Measurements from ENCODE around the gene DOCK10. TPM values are rescaled to one million over a fixed set of nuclear protein-coding genes. Genes with fewer than 3 reads are reported as not detected.

Gene DOCK10
- total RNA-seq, 2 experiments from 2014 or later, result 123 to 137 TPM

- Mint-ChIP-seq H3K27ac (peak overlapping the region; percentile 89), H3K4me1 (ENCODE audit: low read depth) (peaks cover 80% of the 10 kb centered on the region), H3K27me3 (ENCODE audit: low read depth) (no peaks in the 10 kb centered on the region), H3K4me3 (peak overlapping the region; percentile 59), H3K36me3 (ENCODE audit: low read depth) (peaks cover 9% of the 10 kb centered on the region), H3K9me3 (no peaks in the 10 kb centered on the region)
- CTCF ChIA-PET, result interaction anchor here (3.8 to 5.7 kb wide), 2 partner anchors 12 to 64 kb away, joined by 27 to 31 read pairs; no protein-coding TSS in a partner anchor
- intact Hi-C loops (cut with micrococcal nuclease), result loop anchor here (1.0 kb wide), 2 partner anchors 9 to 13 kb away; no protein-coding TSS in a partner anchor
- peak; percentile 53 for DNase-seq
Measured at GRCh38 chr2:224938651-224939182, 103.6 kb downstream of the DOCK10 start.

GRCh38 chr2:224937887-224938286 lies 104.4 kb downstream of the DOCK10 start:
- Mint-ChIP-seq H3K36me3 (ENCODE audit: low read depth) (peaks cover 10% of the 10 kb centered on the region), H3K4me3 (peak overlapping the region; percentile 59), H3K27ac (peak overlapping the region; percentile 89), H3K9me3 (no peaks in the 10 kb centered on the region), H3K4me1 (ENCODE audit: low read depth) (peaks cover 84% of the 10 kb centered on the region), H3K27me3 (ENCODE audit: low read depth) (no peaks in the 10 kb centered on the region)
- intact Hi-C loops (cut with micrococcal nuclease), result loop anchor here (1.0 kb wide), 2 partner anchors 9 to 13 kb away; no protein-coding TSS in a partner anchor
- no peak for DNase-seq
- CTCF ChIA-PET, result interaction anchor here (1.6 to 5.7 kb wide), 3 partner anchors 11 to 70 kb away, joined by 3 to 31 read pairs (median 27); no protein-coding TSS in a partner anchor

DNA sequence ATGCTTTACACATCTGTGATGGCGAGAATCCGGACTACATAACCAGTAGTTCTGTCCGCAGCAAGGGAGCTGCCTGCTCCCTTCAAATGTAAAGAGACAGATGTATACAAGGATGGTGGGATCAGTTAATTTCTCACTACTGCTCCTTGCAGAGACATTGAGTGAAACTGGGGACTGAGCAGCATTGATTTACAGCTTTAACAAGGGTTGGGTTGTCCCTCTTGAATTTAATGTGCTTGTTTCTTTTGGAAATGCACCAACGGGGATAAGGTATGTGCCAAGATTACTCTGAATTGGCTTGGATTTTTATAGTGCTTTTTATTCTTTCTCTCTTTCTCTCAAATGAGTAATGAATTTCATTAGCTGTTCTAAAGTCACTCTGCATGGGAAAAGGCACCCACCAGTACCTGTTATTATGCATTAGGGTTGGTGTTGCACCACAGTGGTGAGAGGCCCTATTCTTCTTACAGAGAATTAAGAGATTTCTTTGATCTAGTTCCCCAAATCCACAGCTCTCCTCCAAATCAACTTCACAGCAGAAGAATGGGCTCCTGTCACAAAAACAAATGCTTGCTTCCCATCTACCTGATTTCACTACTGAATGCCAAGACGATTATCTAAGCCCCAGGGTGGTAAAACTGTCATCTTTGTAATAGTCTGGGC lies 107.6 kb downstream of the DOCK10 start:
- Mint-ChIP-seq H3K36me3 (ENCODE audit: low read depth) (peaks cover 21% of the 10 kb centered on the region), H3K27me3 (ENCODE audit: low read depth) (no peaks in the 10 kb centered on the region), H3K4me1 (ENCODE audit: low read depth) (peaks cover 90% of the 10 kb centered on the region), H3K9me3 (no peaks in the 10 kb centered on the region), H3K27ac (peak overlapping the region; percentile 98), H3K4me3 (no peak overlapping the region)
- intact Hi-C loops (cut with micrococcal nuclease), result no loop called here
- DNase-seq, result no peak
- CTCF ChIA-PET, result interaction anchor here (1.0 to 6.3 kb wide), 3 partner anchors 10 to 67 kb away, joined by 4 to 34 read pairs (median 15); no protein-coding TSS in a partner anchor

GRCh38 chr2:224933431-224933830 lies 108.8 kb downstream of the DOCK10 start:
- no peaks in the 10 kb centered on the region for H3K9me3 Mint-ChIP-seq
- CTCF ChIA-PET, result interaction anchor here (0.7 to 6.3 kb wide), 5 partner anchors 11 to 136 kb away, joined by 3 to 34 read pairs (median 5); no protein-coding TSS in a partner anchor
- H3K4me1 Mint-ChIP-seq (ENCODE audit: low read depth), result peaks cover 95% of the 10 kb centered on the region
- H3K4me3 Mint-ChIP-seq, result peak overlapping the region; percentile 11
- intact Hi-C loops (cut with micrococcal nuclease), result no loop called here
- H3K36me3 Mint-ChIP-seq (ENCODE audit: low read depth), result peaks cover 33% of the 10 kb centered on the region
- H3K27ac Mint-ChIP-seq, result peak overlapping the region; percentile 98
- no peaks in the 10 kb centered on the region for H3K27me3 Mint-ChIP-seq (ENCODE audit: low read depth)
- DNase-seq, result no peak

- no peaks in the 10 kb centered on the region for H3K9me3 Mint-ChIP-seq
- H3K27me3 Mint-ChIP-seq (ENCODE audit: low read depth), result no peaks in the 10 kb centered on the region
- peaks cover 39% of the 10 kb centered on the region for H3K36me3 Mint-ChIP-seq (ENCODE audit: low read depth)
- H3K4me3 Mint-ChIP-seq, result no peak overlapping the region
- intact Hi-C loops (cut with micrococcal nuclease), result no loop called here
- no peak for DNase-seq
- peaks cover 95% of the 10 kb centered on the region for H3K4me1 Mint-ChIP-seq (ENCODE audit: low read depth)
- H3K27ac Mint-ChIP-seq, result peak overlapping the region; percentile 98
- CTCF ChIA-PET, result interaction anchor here (0.7 to 6.3 kb wide), 6 partner anchors 12 to 137 kb away, joined by 3 to 34 read pairs (median 5); no protein-coding TSS in a partner anchor
Measured at GRCh38 chr2:224932522-224932921, 109.7 kb downstream of the DOCK10 start.

DNA sequence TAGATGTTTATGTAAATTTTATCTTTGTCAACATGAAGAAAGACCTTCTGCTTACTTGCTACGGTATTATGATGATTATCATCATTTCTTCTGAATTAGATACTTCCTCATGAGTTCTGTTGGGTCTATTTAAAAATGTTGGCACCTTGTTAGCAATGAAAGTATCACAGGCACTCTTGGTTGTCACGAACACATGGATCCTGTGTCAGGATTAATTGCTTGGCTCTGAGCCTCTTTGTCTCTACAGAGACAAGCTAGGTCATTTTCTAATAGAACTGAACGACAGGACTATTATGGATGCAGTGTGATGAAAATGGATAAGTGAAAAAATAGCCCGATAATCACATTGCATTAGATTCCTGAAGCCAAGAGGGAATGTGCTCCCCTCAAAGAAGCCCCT lies 110.3 kb downstream of the DOCK10 start:
- H3K9me3 Mint-ChIP-seq, result no peaks in the 10 kb centered on the region
- CTCF ChIA-PET, result interaction anchor here (0.7 to 6.3 kb wide), 4 partner anchors 20 to 108 kb away, joined by 3 to 34 read pairs (median 5); no protein-coding TSS in a partner anchor
- peaks cover 96% of the 10 kb centered on the region for H3K4me1 Mint-ChIP-seq (ENCODE audit: low read depth)
- DNase-seq, result no peak
- H3K36me3 Mint-ChIP-seq (ENCODE audit: low read depth), result peaks cover 44% of the 10 kb centered on the region
- no peak overlapping the region for H3K4me3 Mint-ChIP-seq
- no peaks in the 10 kb centered on the region for H3K27me3 Mint-ChIP-seq (ENCODE audit: low read depth)
- intact Hi-C loops (cut with micrococcal nuclease), result loop anchor here (1.0 kb wide), 1 partner anchor 70 kb away; no protein-coding TSS in a partner anchor
- H3K27ac Mint-ChIP-seq, result peak overlapping the region; percentile 98

GRCh38 chr2:224930990-224931389 lies 111.3 kb downstream of the DOCK10 start:
- CTCF ChIA-PET, result interaction anchor here (1.2 to 7.1 kb wide), 3 partner anchors 9 to 71 kb away, joined by 3 to 66 read pairs (median 34); no protein-coding TSS in a partner anchor
- Mint-ChIP-seq H3K4me3 (peak overlapping the region; percentile 14), H3K27me3 (ENCODE audit: low read depth) (no peaks in the 10 kb centered on the region), H3K27ac (peak overlapping the region; percentile 98), H3K9me3 (no peaks in the 10 kb centered on the region), H3K4me1 (ENCODE audit: low read depth) (peaks cover 98% of the 10 kb centered on the region), H3K36me3 (ENCODE audit: low read depth) (peaks cover 48% of the 10 kb centered on the region)
- intact Hi-C loops (cut with micrococcal nuclease), result loop anchor here (1.0 kb wide), 1 partner anchor 71 kb away; no protein-coding TSS in a partner anchor
- DNase-seq, result no peak

GRCh38 chr2:224930124-224930523 lies 112.1 kb downstream of the DOCK10 start:
- Mint-ChIP-seq H3K9me3 (no peaks in the 10 kb centered on the region), H3K36me3 (ENCODE audit: low read depth) (peaks cover 50% of the 10 kb centered on the region), H3K27ac (peak overlapping the region; percentile 98), H3K4me1 (ENCODE audit: low read depth) (peaks cover 99% of the 10 kb centered on the region), H3K4me3 (peak overlapping the region; percentile 14), H3K27me3 (ENCODE audit: low read depth) (no peaks in the 10 kb centered on the region)
- intact Hi-C loops (cut with micrococcal nuclease), result no loop called here
- CTCF ChIA-PET, result interaction anchor here (0.6 to 7.1 kb wide), 5 partner anchors 8 to 99 kb away, joined by 3 to 66 read pairs (median 6); no protein-coding TSS in a partner anchor
- no peak for DNase-seq

- CTCF ChIA-PET, result interaction anchor here (0.7 to 7.1 kb wide), 3 partner anchors 15 to 98 kb away, joined by 3 to 66 read pairs (median 26); no protein-coding TSS in a partner anchor
- H3K9me3 Mint-ChIP-seq, result no peaks in the 10 kb centered on the region
- H3K36me3 Mint-ChIP-seq (ENCODE audit: low read depth), result peaks cover 54% of the 10 kb centered on the region
- no peaks in the 10 kb centered on the region for H3K27me3 Mint-ChIP-seq (ENCODE audit: low read depth)
- peak overlapping the region; percentile 98 for H3K27ac Mint-ChIP-seq
- no peak overlapping the region for H3K4me3 Mint-ChIP-seq
- DNase-seq, result no peak
- intact Hi-C loops (cut with micrococcal nuclease), result loop anchor here (5.0 kb wide), 7 partner anchors 407 to 1908 kb away; partner anchors contain the start of genes MRPL44 and RHBDD1
- peaks cover 98% of the 10 kb centered on the region for H3K4me1 Mint-ChIP-seq (ENCODE audit: low read depth)
Measured at GRCh38 chr2:224929512-224929911, 112.8 kb downstream of the DOCK10 start.

DNA sequence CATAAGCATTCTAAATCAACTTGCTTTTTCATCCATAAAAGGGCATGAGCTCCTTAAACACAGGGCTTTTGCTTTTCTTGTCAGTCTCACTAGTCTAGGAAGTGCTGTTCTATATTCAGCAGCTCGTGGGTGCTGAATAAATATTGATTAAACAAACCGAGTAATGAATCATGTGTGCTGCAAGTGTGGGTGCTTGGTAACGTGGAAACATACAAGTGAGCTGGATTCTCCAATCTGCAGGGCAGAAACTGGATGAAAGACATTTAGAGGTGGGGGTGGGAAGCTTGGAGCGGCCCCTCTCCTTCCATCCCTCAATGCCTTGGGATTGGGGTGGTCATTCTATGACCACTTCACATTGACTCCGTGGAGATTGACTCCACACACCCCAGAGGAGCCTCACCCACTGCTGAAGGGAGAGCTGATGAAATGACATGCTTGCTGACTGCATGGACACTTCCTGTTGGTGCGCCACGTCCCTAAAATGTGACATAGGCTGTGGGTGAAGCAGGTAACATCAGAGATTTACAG lies 114.6 kb downstream of the DOCK10 start:
- H3K4me3 Mint-ChIP-seq, result peak overlapping the region; percentile 58
- H3K4me1 Mint-ChIP-seq (ENCODE audit: low read depth), result peaks cover 97% of the 10 kb centered on the region
- DNase-seq, result peak; percentile 86
- H3K9me3 Mint-ChIP-seq, result no peaks in the 10 kb centered on the region
- no peaks in the 10 kb centered on the region for H3K27me3 Mint-ChIP-seq (ENCODE audit: low read depth)
- peak overlapping the region; percentile 98 for H3K27ac Mint-ChIP-seq
- CTCF ChIA-PET, result interaction anchor here (0.6 to 7.1 kb wide), 8 partner anchors 10 to 111 kb away, joined by 3 to 66 read pairs (median 6); no protein-coding TSS in a partner anchor
- peaks cover 66% of the 10 kb centered on the region for H3K36me3 Mint-ChIP-seq (ENCODE audit: low read depth)
- intact Hi-C loops (cut with micrococcal nuclease), result loop anchor here (2.0 to 5.0 kb wide), 8 partner anchors 343 to 1910 kb away; partner anchors contain the start of genes CUL3, MRPL44 and RHBDD1

- intact Hi-C loops (cut with micrococcal nuclease), result loop anchor here (2.0 to 5.0 kb wide), 8 partner anchors 342 to 1910 kb away; partner anchors contain the start of genes CUL3, MRPL44 and RHBDD1
- CTCF ChIA-PET, result interaction anchor here (0.6 to 7.1 kb wide), 10 partner anchors 11 to 112 kb away, joined by 3 to 66 read pairs (median 5); no protein-coding TSS in a partner anchor
- peaks cover 69% of the 10 kb centered on the region for H3K36me3 Mint-ChIP-seq (ENCODE audit: low read depth)
- peak overlapping the region; percentile 58 for H3K4me3 Mint-ChIP-seq
- peaks cover 97% of the 10 kb centered on the region for H3K4me1 Mint-ChIP-seq (ENCODE audit: low read depth)
- no peak for DNase-seq
- H3K27ac Mint-ChIP-seq, result peak overlapping the region; percentile 98
- H3K27me3 Mint-ChIP-seq (ENCODE audit: low read depth), result no peaks in the 10 kb centered on the region
- no peaks in the 10 kb centered on the region for H3K9me3 Mint-ChIP-seq
Measured at GRCh38 chr2:224927011-224927410, 115.3 kb downstream of the DOCK10 start.

All from activated naive CD4-positive, alpha-beta T cell treated with anti-CD3 and anti-CD28 coated beads for 36 hours (primary cell).